ENCODE results near the gene PHF14. TPM values are rescaled to one million over a fixed set of nuclear protein-coding genes. Genes with fewer than 3 reads are reported as not detected.
A peak's percentile ranks its signal among the peaks of the same experiment; 100 is the strongest.
"Not testable (repeated sequence)": the region's sequence is repeated elsewhere in the genome, so short reads cannot be mapped to it uniquely, and the experiment has no call there.

PHF14 gene, protein sequence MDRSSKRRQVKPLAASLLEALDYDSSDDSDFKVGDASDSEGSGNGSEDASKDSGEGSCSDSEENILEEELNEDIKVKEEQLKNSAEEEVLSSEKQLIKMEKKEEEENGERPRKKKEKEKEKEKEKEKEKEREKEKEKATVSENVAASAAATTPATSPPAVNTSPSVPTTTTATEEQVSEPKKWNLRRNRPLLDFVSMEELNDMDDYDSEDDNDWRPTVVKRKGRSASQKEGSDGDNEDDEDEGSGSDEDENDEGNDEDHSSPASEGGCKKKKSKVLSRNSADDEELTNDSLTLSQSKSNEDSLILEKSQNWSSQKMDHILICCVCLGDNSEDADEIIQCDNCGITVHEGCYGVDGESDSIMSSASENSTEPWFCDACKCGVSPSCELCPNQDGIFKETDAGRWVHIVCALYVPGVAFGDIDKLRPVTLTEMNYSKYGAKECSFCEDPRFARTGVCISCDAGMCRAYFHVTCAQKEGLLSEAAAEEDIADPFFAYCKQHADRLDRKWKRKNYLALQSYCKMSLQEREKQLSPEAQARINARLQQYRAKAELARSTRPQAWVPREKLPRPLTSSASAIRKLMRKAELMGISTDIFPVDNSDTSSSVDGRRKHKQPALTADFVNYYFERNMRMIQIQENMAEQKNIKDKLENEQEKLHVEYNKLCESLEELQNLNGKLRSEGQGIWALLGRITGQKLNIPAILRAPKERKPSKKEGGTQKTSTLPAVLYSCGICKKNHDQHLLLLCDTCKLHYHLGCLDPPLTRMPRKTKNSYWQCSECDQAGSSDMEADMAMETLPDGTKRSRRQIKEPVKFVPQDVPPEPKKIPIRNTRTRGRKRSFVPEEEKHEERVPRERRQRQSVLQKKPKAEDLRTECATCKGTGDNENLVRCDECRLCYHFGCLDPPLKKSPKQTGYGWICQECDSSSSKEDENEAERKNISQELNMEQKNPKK
- 10 to 100 TPM in 1 of 3 donors, 1 to 10 TPM in 2; 4.5 to 10.9 (median 7.0) TPM for polyA plus RNA-seq

DNA sequence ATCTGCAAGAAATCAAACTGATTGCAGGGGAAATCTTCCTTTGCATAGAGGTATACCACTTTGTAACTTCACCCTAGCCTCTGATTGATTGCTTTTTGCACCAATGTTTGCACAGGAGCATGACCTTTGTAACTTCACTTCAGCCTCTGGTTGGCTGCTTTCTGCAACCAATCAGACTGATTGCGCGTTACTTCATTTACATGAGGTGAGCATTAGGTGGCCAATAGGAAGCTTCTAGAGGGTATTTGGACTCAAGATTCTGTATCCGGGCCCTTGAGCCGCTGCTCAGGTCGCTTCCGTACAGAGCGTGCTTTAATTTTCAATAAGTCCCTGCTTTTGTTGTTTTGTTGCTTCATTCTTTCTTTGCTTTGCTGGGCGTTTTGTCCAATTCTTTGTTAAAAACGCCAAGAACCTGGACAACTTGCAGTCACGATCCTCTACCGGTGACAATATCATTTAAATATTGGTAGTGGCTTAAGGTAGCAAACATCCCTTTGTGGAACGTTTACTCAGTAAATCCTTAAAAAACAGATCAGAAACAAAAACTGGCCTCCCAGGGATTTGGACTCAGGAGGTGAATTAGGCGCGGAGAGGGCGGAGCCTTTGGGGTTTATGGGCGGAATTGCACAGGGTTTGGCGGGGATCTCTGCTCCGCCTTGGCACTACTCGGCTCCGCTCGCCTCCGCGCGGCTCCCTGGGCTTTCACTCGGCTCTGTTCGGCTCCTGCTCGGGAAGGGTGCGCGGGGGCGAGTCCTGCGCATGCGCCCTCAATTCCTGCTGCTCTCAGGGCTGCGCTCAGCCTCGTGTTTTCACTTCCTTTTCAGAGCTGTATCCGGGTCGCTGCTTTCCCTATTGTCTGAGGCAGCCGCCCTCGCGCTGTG is at the start of gene PHF14:
TSS of gene PHF14 (plus strand) at position 812 of the 881 bp plus-strand sequence. CDS start 452 bp downstream, outside the sequence.
- peak within 1 kb of the TSS; percentile 88 to 95 (median 92) for H3K27ac Mint-ChIP-seq
- peaks cover 27 to 46% of the 10 kb centered on the region in 2 donors for H3K4me1 Mint-ChIP-seq
- H3K27me3 Mint-ChIP-seq (ENCODE audit: low read depth in 3 of 3): peaks cover 4 to 13% (median 10%) of the 10 kb centered on the region in 3 donors
- DNase-seq: peak; percentile 92 to 94 (median 92)
- no peaks in the 10 kb centered on the region for H3K9me3 Mint-ChIP-seq
- H3K4me3 Mint-ChIP-seq: peak within 1 kb of the TSS; percentile 86 to 96 (median 92)
- peaks cover 7 to 14% (median 7%) of the 10 kb centered on the region in 3 donors for H3K36me3 Mint-ChIP-seq

DNA sequence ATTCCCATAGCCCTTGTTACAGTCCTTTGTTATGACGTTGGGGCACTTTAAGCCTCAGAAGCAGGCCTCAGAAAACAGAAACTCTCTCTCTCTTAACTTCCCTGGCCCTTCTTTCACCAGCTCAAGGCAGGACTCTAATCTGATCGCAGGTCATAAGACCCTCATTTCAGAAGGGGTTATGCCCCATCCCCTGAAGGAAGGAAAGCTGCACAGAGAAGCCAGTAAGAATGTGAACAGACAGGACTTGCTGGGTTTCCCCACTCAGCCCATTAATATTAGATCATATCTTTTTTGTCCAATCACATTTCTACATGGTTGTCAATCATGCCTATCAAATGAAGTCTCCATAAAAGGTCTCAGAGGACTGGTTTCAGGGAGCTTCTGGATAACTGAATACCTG is 49.3 kb upstream of the PHF14 start:
- Mint-ChIP-seq H3K27ac (no peak overlapping the region), H3K9me3 (no peaks in the 10 kb centered on the region), H3K4me1 (no peaks in the 10 kb centered on the region), H3K27me3 (ENCODE audit: low read depth in 3 of 3) (peaks cover 0 to 2% (median 0%) of the 10 kb centered on the region in 3 donors), H3K36me3 (peaks cover 0 to 14% (median 4%) of the 10 kb centered on the region in 3 donors), H3K4me3 (no peak overlapping the region)
- DNase-seq: no peak

DNA sequence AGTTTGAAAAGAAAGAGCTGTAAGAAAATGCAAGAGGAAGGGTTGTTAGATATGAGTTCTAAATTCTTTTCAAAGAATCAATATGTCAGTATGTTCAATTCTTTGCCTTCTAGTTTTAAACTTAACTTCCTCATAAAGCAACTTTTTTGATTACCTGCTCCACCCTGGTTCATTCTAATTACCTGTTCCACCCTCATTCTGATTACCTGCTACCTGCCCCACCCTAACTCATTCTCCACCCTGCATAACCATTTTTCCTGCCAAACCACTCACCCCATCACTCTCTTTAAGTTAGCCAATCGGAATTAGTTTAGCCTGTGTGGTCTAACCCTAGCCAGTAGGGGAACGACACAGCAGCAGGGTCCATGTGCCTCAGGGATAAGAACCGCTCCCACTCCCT is 45.5 kb upstream of the PHF14 start:
- H3K9me3 Mint-ChIP-seq, H3K27ac Mint-ChIP-seq, H3K4me1 Mint-ChIP-seq: not testable (repeated sequence)

GRCh38 chr7:10930551-10930950 is 43.1 kb upstream of the PHF14 start:
- Mint-ChIP-seq H3K36me3 (peaks cover 0 to 8% (median 6%) of the 10 kb centered on the region in 3 donors), H3K4me3 (no peak overlapping the region), H3K4me1 (peaks cover 3 to 5% of the 10 kb centered on the region in 2 donors), H3K27ac (no peak overlapping the region), H3K27me3 (ENCODE audit: low read depth in 3 of 3) (peaks cover 0 to 2% (median 0%) of the 10 kb centered on the region in 3 donors), H3K9me3 (no peaks in the 10 kb centered on the region)
- DNase-seq: no peak

More for the DNA sequence above, 45.5 kb upstream of the PHF14 start:
- not testable (repeated sequence) for DNase-seq; H3K4me3 Mint-ChIP-seq; H3K27me3 Mint-ChIP-seq (ENCODE audit: low read depth in 3 of 3)
- peaks cover 0 to 12% (median 11%) of the 10 kb centered on the region in 3 donors for H3K36me3 Mint-ChIP-seq

DNA sequence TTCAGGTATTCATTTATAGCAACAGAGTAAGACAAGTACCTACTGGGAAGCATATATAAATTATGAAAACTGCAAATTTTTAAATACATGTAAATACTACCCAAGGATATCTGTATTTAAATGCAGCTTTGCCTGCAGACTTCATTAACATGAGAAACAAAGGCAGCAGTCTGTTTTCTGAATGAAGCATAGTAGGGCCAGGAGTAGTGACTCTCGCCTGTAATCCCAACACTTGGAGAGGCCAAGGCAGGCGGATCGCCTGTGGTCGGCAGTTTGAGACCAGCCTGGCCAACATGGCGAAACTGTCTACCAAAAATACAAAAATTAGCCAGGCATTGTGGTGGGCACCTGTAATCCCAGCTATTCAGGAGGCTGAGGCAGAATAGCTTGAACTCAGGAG is 42.5 kb upstream of the PHF14 start:
- H3K27ac Mint-ChIP-seq: no peak overlapping the region
- H3K4me3 Mint-ChIP-seq: no peak overlapping the region
- DNase-seq: no peak
- H3K4me1 Mint-ChIP-seq: peaks cover 6 to 11% of the 10 kb centered on the region in 2 donors
- no peaks in the 10 kb centered on the region for H3K9me3 Mint-ChIP-seq
- H3K27me3 Mint-ChIP-seq (ENCODE audit: low read depth in 3 of 3): peaks cover 0 to 2% (median 0%) of the 10 kb centered on the region in 3 donors
- H3K36me3 Mint-ChIP-seq: peaks cover 5 to 8% (median 6%) of the 10 kb centered on the region in 3 donors

DNA sequence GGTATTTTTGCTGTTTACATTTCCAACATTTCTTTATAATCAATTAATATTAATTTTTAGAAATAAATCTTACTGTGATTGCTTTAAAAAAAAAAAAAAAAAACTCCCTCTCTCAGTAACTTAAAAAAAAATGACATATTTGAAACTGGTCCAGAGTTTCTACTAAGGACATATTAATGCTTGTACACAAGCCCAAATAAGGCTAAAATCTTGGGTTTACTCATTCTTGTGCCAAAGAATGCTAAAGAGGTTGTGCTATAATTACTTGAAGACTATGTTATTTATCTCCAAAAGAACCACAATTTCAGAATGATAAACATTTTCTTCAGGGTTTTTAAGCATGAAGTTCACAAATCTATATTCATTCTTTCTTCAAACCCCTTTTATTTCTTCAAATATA is 39.4 kb upstream of the PHF14 start:
- peaks cover 0 to 10% (median 8%) of the 10 kb centered on the region in 3 donors for H3K36me3 Mint-ChIP-seq
- H3K4me3 Mint-ChIP-seq: no peak overlapping the region
- no peaks in the 10 kb centered on the region for H3K9me3 Mint-ChIP-seq
- peaks cover 0 to 2% (median 0%) of the 10 kb centered on the region in 3 donors for H3K27me3 Mint-ChIP-seq (ENCODE audit: low read depth in 3 of 3)
- DNase-seq: no peak
- H3K27ac Mint-ChIP-seq: no peak overlapping the region
- peaks cover 15 to 23% of the 10 kb centered on the region in 2 donors for H3K4me1 Mint-ChIP-seq

GRCh38 chr7:10939237-10939910 is 34.3 kb upstream of the PHF14 start:
- Mint-ChIP-seq H3K4me3 (no peak overlapping the region), H3K36me3 (peaks cover 0 to 10% (median 0%) of the 10 kb centered on the region in 3 donors), H3K4me1 (peaks cover 15 to 26% of the 10 kb centered on the region in 2 donors), H3K27ac (no peak overlapping the region), H3K27me3 (ENCODE audit: low read depth in 3 of 3) (no peaks in the 10 kb centered on the region), H3K9me3 (no peaks in the 10 kb centered on the region)
- DNase-seq: no peak

GRCh38 chr7:10939911-10940703 is 33.6 kb upstream of the PHF14 start:
- DNase-seq: peak; percentile 90 to 95 (median 94)
- Mint-ChIP-seq H3K9me3 (no peaks in the 10 kb centered on the region), H3K4me3 (no peak overlapping the region), H3K27me3 (ENCODE audit: low read depth in 3 of 3) (no peaks in the 10 kb centered on the region), H3K36me3 (peaks cover 0 to 10% (median 0%) of the 10 kb centered on the region in 3 donors), H3K27ac (no peak overlapping the region), H3K4me1 (peaks cover 15 to 26% of the 10 kb centered on the region in 2 donors)

DNA sequence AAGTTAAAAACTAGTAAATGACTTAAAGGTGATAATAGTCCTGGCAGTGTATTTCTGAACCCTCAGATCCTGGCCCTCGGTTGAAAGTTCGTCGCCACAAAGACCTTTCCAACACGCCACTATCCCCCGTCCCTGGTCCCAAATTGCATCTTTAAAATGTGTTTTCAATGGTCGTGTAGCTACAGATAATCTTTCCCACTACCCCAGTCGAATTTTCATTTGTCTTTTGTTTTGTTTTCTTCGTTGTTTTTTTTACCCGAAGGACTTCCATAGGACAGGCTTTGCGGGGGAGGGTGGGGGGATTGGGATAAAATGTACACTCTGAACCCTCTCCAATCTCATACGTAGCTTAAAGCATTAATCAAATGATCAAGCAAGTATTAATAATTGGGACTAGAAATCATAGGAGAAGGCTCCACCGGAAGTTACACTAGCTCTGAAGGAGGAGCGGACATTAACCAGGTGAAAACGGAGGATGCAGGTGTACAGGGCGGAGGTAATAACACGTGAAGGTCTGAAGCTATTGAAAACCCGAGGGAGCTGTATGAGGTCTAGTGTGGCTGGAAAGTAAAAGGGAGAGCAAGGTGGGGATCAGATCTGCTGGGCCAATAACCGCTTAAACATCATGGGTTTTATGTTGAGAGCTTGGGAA is 32.8 kb upstream of the PHF14 start:
- peak in 2 of 3 donors; percentile 5 to 7 for DNase-seq
- Mint-ChIP-seq H3K27ac (no peak overlapping the region), H3K36me3 (peaks cover 0 to 8% (median 0%) of the 10 kb centered on the region in 3 donors), H3K27me3 (ENCODE audit: low read depth in 3 of 3) (no peaks in the 10 kb centered on the region), H3K4me1 (peaks cover 8 to 21% of the 10 kb centered on the region in 2 donors), H3K4me3 (no peak overlapping the region), H3K9me3 (no peaks in the 10 kb centered on the region)

DNA sequence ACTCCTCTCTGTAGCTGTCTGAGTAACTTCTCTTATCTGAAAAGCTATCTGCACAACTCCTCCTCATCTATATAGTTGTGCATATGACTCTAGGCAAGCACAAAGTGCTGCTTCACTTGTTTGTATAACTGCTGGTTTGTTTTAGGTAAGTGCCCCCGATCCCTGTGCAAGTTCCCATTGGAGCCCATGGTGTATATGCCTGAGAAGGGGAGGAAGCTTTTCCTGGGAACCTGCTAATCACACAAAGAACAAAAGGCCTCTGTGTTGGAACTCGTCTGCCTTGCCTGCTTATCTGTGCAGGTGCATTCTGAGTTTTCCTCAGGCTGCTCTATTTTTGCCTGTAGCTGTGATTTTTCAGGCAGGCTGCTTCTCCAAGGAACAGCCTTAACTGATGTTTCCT is 23.2 kb upstream of the PHF14 start:
- peaks cover 0 to 9% (median 0%) of the 10 kb centered on the region in 3 donors for H3K27me3 Mint-ChIP-seq (ENCODE audit: low read depth in 3 of 3)
- peaks cover 0 to 4% (median 0%) of the 10 kb centered on the region in 6 donors for H3K9me3 Mint-ChIP-seq
- H3K4me3 Mint-ChIP-seq: no peak overlapping the region
- no peak for DNase-seq
- H3K4me1 Mint-ChIP-seq: no peaks in the 10 kb centered on the region
- no peaks in the 10 kb centered on the region for H3K36me3 Mint-ChIP-seq
- no peak overlapping the region for H3K27ac Mint-ChIP-seq

GRCh38 chr7:10950974-10951578 is 22.6 kb upstream of the PHF14 start:
- not testable (repeated sequence) for H3K4me1 Mint-ChIP-seq, H3K36me3 Mint-ChIP-seq

More at GRCh38 chr7:10950974-10951578, 22.6 kb upstream of the PHF14 start:
- not testable (repeated sequence) for H3K4me3 Mint-ChIP-seq, H3K9me3 Mint-ChIP-seq, H3K27ac Mint-ChIP-seq, DNase-seq
- H3K27me3 Mint-ChIP-seq (ENCODE audit: low read depth in 3 of 3): peaks cover 0 to 11% (median 0%) of the 10 kb centered on the region in 3 donors
